HG03439 (cell line): ENCODE measurements around the gene ITIH2.

Source experiments
- ATAC-seq: cut with Tn5 transposase; IDR thresholded peaks from one replicate; pipeline ENCODE4 v1.9.1; 2021; ENCODE audit warnings: mild to moderate bottlenecking, moderate library complexity; ENCODE audit not compliant: unreplicated experiment

Gene ITIH2

DNA sequence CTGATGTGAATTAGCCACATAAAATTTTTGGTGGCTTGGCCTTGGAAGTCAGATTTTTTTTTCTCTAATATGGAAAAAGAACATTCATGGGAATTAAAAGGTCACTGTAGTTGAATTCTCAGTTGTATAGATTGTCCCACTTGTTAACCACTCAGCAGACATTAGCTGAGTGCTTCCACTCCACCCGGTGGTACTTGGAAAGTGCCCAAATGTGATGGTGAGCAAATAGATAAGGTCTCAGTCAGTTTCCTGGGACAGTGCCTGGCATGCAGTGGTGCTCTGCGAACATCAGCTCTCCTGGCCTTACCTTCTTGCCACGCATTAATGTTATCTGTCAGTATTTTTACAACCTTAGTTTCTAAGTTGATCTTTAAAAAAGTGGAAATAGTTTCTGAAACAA is 86.3 kb downstream of the ITIH2 start:
- no peak for ATAC-seq

DNA sequence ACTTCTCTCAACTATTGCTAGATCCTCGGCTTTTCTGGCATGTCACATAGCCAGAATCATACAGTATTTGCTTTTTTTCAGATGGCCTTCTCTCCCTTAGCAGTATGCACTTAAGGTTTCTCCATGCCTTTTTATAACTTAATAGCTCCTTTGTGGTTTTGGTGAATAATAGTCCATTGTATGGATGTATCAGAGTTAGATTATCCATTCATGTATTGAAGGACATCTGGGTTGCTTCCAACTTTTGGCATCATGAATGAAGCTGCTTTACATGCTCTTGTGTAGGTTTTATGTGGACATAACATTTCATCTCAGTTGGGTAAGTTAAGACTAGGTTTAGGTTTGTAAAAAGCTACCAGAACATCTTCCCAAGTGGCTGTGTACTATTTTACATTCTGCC is 89.4 kb downstream of the ITIH2 start:
- ATAC-seq, result no peak

DNA sequence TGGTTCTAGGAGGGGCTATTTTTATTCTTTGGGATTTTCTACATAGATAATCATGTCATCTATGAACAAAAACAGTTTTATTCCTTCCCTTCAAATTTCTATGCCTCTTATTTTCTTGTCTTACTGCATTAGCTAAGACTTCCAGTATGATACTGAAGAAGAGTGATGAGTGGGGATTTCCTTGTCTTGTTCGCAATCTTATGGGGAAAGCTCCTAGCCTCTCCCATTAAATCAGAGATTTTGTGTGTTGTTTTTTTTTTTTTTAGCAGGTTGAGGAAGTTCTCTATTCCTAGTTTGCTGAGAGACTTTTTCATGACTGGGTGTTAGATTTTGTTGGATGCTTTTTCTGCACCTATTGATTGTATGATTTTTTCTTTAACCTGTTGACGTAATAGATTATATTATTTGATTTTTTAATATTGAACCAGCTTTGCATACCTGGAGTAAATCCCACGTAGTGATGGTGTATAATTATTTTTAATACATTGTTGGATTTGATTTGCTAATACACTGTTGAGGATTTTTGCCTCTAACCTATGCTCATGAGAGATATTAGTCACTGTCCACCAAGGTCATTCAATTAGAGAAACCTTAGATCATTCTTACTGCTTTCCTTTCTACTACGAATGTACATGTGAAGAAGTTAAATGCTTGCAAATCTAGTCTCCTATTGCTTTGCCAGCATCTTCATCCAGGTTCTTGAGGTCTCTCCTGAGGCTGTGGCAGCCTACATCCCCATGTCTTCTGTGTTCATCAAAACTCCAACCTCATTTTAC is 91.3 kb downstream of the ITIH2 start:
- ATAC-seq, result no peak

DNA sequence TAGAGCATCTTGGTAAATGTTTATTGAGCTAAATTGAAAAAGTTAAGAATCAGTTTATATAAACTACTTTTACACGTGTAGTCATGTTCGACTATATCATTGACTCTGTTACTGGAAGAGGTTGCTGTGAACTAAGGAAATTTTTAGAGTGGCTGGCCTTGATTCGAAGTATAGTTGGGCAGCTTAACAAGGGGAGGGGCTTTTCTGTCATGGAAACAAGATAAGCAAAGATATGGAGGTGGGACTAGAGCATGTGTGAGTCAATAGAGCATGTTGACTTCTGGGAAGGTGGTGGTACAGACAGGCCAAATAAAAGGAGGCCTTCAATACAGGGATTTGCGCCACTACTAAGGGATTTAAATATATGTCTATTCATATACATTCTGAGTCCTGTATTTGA is 92.5 kb downstream of the ITIH2 start:
- ATAC-seq, result no peak

DNA sequence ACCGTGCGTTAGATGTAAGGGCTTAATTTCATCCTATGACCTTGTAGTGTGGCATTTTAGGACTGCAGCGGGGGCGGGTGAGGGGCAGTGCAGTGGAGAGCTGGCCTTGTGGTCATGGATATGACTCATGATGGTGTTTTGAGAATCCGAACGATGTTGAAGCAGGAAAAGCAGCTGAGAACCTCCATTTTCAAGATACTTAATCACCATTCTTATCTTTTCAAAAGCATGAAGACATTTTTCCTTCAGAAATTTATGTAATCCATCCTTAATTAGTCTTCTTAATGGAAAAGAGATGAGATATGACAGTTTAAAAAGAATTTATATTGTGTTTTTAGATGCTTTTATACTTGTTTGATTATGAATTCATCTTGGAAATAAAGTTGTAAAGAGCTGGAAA is 94.5 kb downstream of the ITIH2 start:
- no peak for ATAC-seq
